Left hindlimb (tissue), 1 donor: ENCODE data around the gene TBL2.
"Not testable (repeated sequence)": the region's sequence is repeated elsewhere in the genome, so short reads cannot be mapped to it uniquely, and the experiment has no call there.

Source experiments
- DNase-seq: peaks from one replicate; pipeline ENCODE4 v3.0.0-alpha.2; 2018

Gene TBL2

GRCh38 chr7:73530800-73531199 lies 47.6 kb downstream of the TBL2 start:
- DNase-seq, result no peak

DNA sequence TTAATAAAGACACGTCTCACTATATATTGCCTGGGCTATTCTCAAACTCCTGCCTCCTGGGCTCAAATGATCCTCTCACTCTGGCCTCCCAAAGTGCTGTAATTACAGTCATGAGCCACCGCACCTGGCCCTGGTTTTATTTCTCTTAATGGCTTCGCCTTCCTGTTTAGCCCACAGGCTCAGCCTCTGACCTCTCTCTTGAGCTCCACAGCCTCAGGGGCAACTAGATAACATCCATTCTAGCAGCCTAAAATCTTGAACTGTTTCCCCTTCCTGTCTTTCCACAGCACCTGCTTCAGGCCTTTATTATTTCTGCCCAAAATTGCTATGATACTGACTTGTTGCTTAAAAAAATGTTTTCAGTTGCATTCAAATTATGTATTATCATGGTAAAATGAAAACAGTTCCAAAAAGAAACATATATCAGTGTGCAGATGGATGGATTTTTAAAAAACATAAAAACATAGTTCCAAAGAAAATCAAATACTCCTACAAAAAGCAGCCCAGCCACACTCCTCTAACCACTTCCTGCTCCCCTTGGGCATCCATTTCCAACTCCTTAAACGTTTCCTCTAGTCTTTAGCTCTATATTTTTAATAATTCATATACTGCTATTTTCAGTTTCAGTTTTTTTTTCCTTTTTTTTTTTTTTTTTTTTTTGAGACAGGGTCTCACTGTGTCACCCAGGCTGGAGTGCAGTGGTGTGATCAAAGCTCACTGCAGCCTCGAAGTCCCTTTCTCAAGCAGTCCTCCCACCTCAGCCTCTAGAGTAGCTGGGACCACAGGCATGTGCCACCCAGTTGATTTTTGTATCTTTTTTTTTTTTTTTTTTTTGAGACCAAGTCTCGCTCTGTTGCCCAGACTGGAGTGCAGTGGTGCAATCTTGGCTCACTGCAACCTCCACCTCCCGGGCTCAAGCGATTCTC lies 51.2 kb downstream of the TBL2 start:
- DNase-seq, result no peak

DNA sequence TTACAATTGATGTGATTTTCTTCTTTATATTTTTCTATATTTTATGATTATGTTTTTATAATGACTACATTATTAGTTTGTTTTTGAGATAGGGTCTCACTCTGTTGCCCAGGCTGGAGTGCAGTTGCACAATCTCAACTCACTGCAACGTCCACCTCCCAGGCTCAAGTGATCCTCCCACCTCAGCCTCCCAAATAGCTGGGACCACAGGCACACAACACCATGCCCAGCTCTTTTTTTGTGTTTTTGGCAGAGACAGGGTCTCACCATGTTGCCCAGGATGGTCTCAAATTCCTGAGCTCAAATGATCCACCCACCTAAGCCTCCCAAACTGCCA lies 52.3 kb downstream of the TBL2 start:
- not testable (repeated sequence) for DNase-seq

- peak; percentile 99 for DNase-seq
These were observed 56.1 kb downstream of the TBL2 start, which contains the start of gene BAZ1B for GRCh38 chr7:73522105-73522872. BAZ1B (minus strand) TSS chr7:73522293; CDS start chr7:73521933, 360 bp downstream.

GRCh38 chr7:73521636-73522104 lies 56.7 kb downstream of the TBL2 start:
- no peak for DNase-seq

GRCh38 chr7:73520673-73521635 lies 57.4 kb downstream of the TBL2 start:
- DNase-seq, result no peak

GRCh38 chr7:73519867-73520672 lies 58.3 kb downstream of the TBL2 start:
- DNase-seq, result no peak

GRCh38 chr7:73518470-73518869 lies 59.9 kb downstream of the TBL2 start:
- no peak for DNase-seq
